CD4-positive, alpha-beta T cell treated with Interleukin-12 subunit alpha and Interleukin-12 subunit beta, for 1 hour (primary cell): Measurements from ENCODE around the gene BUD23.
"Not testable (repeated sequence)": the region's sequence is repeated elsewhere in the genome, so short reads cannot be mapped to it uniquely, and the experiment has no call there.

Experiments used
- DNase-seq: peaks from one replicate; pipeline ENCODE4 v3.0.0-alpha.2; 2020

The BUD23 gene

GRCh38 chr7:73683056-73683787 lies at the start of gene BUD23, which contains the start of gene DNAJC30:
BUD23 (plus strand) TSS chr7:73683597; CDS start chr7:73683626, 29 bp downstream.
DNAJC30 (minus strand) TSS chr7:73683453; CDS start chr7:73683423, 30 bp downstream.
- DNase-seq: peak; percentile 95

DNA sequence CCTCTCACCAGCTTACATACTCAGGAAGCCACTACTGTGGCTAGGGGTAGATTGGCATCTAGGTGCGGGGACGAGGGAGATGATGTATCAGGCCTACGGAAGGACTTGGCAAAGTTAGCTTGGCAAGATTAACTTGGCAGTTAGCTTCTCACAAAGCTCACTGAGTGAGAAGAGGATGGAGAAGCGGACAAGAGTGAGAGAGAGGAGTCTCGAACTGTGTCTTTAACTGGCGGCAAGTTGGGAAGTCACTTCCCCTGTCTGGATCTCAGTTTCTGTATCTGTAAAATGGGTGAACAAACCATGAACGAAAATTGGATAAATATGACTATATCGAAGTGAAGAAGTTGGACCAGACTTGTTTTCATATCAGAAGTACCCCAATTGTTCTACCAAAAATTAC lies 49.6 kb upstream of the BUD23 start:
- no peak for DNase-seq

- no peak for DNase-seq
Observed at GRCh38 chr7:73635428-73636200, 47.8 kb upstream of the BUD23 start.

GRCh38 chr7:73638911-73639310 lies 44.5 kb upstream of the BUD23 start:
- no peak for DNase-seq

DNA sequence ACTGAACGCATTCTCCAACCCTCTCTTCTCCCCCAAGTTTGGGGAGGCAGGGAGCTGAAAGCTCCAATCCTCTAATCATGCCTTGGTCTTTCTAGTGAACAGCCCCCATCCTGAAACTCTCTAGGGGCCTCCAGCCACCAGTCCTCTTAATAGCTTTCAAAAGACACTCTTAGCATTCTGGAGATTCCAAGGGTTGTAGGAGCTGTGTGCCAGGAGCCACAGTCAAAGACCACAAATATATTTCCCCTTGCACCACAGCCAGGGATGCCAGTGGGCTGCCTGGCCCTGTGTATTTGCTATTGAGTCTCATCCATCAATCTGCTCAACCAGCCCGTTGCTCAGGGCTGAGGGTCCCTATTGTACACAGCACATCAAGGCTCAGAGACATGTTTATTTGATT lies 40.6 kb upstream of the BUD23 start:
- no peak for DNase-seq

DNA sequence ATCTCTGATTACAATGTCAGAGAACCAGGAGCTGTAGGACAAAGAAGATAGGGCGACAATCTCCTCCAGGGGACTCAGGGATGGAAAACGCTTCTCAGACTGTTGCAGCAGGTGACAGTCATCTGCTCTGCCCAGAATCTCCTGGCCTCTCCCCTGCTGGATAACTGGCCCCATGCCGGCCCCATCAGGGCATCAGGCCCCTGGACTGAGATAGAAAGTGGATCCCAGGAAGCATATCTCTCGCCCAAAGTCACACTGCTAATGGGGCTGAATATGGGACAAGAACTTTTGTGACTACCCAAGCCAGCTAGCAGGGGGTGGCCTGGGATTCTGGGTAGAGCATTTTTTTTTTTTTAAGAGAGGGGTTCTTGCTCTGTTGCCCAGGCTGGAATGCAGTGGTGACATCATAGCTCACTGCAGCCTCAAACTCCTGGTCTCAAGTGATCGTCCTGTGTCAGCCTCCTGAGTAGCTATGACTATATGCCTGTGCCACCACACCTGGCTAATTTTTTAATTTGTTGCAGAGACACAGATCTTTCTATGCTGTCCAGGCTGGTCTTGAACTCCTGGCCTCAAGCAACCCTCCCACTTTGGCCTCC lies 38.6 kb upstream of the BUD23 start:
- DNase-seq: no peak

DNA sequence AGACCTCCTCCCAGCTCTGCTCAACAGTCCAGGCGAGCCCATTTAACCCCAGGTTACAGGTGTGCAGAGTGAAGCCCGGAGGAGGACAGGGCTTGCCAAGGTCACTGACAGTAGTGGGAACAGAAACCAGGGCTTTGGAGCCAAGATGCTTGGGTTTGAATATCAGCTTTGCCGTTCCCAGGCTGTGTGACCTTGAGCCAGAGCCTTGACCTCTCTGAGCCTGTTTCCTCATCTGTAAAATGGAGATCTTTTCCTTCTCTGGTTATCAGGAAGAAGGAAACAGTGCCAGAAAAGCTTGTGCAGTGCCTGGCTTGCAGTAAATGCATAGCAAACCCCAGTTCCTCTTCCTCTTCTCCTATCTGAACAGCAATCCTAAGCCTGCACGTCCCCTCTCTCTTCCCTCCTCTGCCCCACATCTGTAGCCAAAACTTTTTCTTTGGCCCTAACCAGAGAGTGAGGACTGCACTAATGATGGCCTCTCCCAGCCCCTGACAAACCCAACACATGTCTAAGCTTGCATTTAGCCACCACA lies 37.7 kb upstream of the BUD23 start:
- DNase-seq: no peak

- no peak for DNase-seq
Observed at GRCh38 chr7:73646785-73647724, 36.3 kb upstream of the BUD23 start.

DNA sequence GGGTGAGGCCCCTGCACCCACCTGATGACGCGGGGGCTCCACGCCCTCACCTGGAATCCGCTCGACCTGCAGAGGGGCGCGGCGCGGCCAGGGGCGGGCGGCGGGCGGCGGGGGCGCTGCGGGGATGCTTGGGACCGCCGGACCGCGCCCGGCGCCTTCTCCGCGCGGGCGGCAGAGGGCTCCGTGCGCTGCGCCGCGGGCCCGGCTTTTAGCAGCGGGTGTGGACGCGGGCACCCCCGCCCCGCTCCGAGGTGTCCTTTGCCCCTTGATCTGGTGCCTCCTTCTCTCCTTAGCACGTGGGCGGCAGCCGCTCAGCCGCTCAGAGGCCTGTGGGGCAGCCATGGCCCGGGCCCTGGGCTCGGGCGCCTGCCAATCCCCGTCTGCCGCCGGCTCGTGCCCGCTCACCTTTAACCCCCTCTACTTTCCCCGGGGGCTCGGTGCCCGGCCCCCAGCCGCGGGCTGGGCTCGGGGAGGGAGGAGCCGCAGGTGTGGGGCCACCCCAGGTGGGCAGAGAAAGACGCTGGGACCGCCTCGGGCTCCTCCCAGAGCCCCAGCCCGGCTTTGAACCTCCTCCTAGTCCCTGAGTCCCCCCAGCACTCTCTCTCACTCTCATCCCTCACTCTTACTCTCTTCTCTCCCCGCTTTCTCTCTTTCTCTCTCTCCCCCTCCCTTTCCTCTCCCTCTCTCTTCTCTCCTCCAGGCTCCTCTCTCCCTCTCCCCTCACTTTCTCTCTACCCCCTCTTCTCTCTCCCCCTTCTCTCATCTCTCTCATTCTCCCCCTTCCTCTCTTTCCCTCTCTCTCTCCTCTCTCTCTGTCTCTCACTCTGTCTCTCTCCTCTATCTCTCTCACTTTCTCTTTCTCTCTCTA lies 35.4 kb upstream of the BUD23 start:
- peak; percentile 35 for DNase-seq

DNA sequence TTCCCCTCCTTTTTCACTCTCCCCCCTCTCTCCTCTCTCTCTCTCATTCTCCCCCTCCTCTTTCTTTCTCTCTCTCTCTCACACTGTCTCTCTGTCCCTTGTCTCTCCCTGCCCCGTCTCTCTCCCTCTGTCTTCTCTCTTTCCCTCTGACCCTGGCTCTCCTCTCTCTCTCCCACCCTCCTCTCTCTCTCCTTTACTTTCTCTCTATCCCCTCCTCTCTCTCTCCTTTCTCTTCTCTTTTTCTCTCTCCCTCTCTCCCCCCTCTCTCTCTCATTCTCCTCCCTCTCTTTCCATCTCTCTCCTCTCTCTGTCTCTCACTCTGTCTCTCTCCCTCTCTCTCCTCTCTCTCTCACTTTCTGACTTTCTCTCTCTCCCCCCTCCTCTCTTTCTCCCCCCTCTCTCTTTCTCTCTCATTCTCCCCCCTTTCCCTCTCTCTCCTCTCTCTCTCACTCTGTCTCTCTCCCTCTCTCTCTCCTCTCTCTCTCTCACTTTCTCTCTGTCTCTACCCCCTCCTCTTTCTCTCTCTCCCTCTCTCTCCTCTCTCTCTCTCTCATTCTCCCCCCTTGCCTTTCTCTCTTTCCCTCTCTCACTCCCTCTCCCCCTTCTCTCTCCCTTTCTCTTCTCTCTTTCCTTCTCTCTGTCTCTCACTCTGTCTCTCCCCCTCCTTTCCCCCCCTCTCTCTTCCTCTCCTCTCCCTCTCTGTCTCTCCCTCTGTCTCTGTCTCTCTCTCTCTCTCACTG lies 34.6 kb upstream of the BUD23 start:
- DNase-seq: no peak

- DNase-seq: no peak
Observed at GRCh38 chr7:73649576-73649975, 33.8 kb upstream of the BUD23 start.

DNA sequence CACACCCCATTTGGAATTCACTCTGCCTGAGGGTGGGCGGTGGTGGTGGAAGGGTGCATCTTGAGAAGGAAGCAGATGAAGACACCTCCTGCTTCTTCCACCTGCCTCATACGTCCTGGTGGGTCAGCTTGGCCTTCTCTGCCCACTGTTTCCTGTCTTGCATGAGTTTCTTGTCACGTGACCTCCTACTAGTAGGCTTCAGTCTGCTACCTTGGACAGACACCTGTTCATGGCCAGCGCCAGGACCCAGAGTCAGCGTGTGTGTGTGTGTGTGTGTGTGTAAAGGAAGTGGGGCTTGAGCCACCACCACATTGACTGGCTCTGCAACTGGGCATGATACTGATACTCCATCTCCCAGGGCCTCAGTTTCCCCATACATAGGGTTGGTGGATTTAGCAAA lies 32.9 kb upstream of the BUD23 start:
- DNase-seq: no peak

GRCh38 chr7:73652541-73652949 lies 30.9 kb upstream of the BUD23 start:
- no peak for DNase-seq

- not testable (repeated sequence) for DNase-seq
Observed at GRCh38 chr7:73655309-73655708, 28.1 kb upstream of the BUD23 start.

- no peak for DNase-seq
Observed at GRCh38 chr7:73659983-73660382, 23.4 kb upstream of the BUD23 start.

DNA sequence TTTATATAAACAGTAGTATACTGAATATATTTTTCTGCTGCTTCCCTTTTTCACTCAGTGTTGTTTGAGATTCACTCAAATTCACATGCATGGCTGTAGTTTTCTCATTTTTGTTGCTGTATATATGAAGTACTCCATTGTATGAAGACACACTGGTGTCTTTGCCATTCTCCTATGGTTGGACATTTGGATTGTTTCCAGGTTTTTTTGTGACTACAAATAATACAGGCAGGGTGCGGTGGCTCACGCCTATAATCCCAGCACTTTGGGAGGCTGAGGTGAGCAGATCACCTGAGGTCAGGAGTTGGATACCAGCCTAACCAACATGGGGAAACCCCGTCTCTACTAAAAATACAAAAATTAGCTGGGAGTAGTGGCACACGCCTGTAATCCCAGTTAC lies 22.8 kb upstream of the BUD23 start:
- not testable (repeated sequence) for DNase-seq

DNA sequence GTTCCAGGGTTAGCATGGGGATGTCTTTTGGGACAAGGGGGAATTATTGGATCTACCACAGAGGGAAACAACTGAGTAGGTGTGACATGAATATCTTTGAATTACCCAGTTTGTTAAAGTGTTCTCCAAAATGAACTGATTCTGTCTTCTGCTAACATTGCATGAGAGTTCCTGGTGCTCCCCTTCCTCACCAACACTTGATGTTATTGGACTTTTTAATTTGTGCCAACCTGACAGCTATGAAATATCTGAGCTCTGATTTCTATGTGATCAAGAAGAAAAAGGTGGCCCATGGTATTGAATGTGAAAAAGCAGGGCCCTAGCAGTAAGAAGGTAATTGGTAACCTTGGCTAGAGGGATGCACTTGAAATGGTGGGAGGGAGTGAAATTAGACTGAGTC lies 20.4 kb upstream of the BUD23 start:
- no peak for DNase-seq

DNA sequence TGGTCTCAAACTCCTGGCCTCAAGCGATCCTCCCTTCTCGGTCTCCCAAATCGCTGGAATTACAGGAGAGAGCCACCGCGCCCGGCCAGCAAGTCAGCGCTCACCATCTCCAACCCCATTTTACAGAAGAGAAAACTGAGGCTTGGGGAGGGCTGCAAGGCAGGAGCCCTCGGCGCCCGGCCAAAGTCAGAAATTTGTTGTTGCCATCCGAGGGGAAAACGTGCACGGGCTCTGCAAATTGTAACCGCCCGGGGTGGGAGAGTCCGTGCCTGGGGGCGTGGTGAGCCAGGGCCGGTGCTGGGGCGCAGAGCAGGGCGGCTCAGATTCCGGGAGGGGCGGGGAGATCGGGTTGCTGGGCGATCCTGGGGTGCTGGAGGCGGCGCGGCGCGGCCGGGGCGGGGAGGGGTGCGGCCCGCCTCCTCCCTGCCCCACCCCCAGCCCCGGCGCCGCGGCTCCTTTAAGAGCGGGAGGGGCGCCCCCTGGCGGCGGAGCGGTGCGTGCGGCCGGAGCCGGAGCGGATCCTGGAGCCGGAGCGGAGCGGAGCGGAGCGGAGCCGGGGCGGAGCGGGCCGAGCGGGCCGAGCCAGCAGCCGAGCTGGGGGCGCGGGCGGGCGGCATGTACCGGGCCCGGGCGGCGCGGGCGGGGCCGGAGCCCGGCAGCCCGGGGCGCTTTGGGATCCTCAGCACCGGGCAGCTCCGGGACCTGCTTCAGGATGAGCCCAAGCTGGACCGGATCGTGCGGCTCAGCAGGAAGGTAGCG lies 15.9 kb upstream of the BUD23 start, which contains the start of gene VPS37D:
Gene VPS37D, plus strand, starts transcription at position 488 of the 759 bp plus-strand sequence. Its CDS starts 128 bp downstream, at position 616.
- DNase-seq: peak; percentile 94

GRCh38 chr7:73668103-73668885 lies 15.1 kb upstream of the BUD23 start:
- no peak for DNase-seq
